Mammary epithelial cell (primary cell): Measurements from ENCODE around the gene CTNND1.

Source experiments
- CTCF ChIP-seq, 2 donors: IDR thresholded peaks in 1 of 2; conservative IDR thresholded peaks in 1 of 2; 2 replicates each; pipeline ENCODE4 v1.5.1; 2011 to 2012; ENCODE audit warnings: inconsistent platforms in 2 of 2, low read length in 2 of 2, mild to moderate bottlenecking in 2 of 2, control low read depth in 1 of 2, low read depth in 1 of 2; ENCODE audit not compliant: insufficient read depth in 1 of 2; ENCODE audit errors: extremely low read depth in 1 of 2
- EZH2 ChIP-seq: IDR thresholded peaks from 2 replicates; pipeline ENCODE4 v1.6.1; 2012; ENCODE audit warnings: low read length, inconsistent platforms, borderline replicate concordance

DNA sequence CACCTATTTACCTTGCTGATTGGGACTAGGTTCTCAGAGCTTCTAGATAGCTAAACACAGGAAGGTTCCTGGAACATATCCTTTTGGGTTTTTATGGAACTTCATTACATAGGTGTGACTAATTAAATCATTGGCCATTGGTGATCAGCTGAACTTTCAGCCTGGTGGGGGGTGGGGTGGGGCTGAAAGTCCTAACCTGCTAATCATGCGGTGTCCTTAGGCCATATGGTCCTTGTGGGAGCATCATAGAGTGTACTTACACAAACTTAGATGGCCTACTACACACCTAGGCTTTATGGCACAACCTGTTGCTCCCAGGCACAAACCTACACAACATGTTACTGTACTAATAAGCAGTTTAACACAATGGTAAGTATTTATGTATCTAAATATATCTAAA, 28.9 kb upstream of the CTNND1 start:
- no peak for TF ChIP-seq CTCF (conservative IDR thresholded peaks at IDR 0.05 in 1 of 2, IDR thresholded peaks at IDR 0.05 in 1 of 2; ENCODE audit: extremely low read depth in 1 of 2, insufficient read depth in 1 of 2, low read depth in 1 of 2, low read length in 2 of 2)
- no peak for TF ChIP-seq EZH2
